ENCODE data around the gene PABPC5.

The PABPC5 gene

GRCh38 chrX:91434351-91435168, at the start of gene PABPC5:
Gene PABPC5 (plus strand): TSS chrX:91434839. CDS start chrX:91435578, 739 bp downstream.
- DNase-seq (ENCODE audit: low read depth in 2 of 2, low spot score in 1 of 2), result no peak

GRCh38 chrX:91389026-91389425, 45.6 kb upstream of the PABPC5 start:
- DNase-seq (ENCODE audit: low read depth in 2 of 2, low spot score in 1 of 2), result no peak

- no peak for DNase-seq (ENCODE audit: low read depth in 2 of 2, low spot score in 1 of 2)
Measured at GRCh38 chrX:91414713-91415112, 19.9 kb upstream of the PABPC5 start.

GRCh38 chrX:91435395-91435794, 756 bp downstream of the PABPC5 start:
- DNase-seq (ENCODE audit: low read depth in 2 of 2, low spot score in 1 of 2), result no peak
